ENCODE measurements around the gene TMA7B. TPM values are rescaled to one million over a fixed set of nuclear protein-coding genes. Genes with fewer than 3 reads are reported as not detected.

TMA7B gene
- total RNA-seq, 4 donors from 2014 or later, result not detected

- 53 to 65% methylated on average over 1 to 2 of the region's 2 CpGs for WGBS, 2 donors (ENCODE audit: low coverage in 1 of 2)
- H3K4me3 ChIP-seq, result no peak overlapping the region
- H3K36me3 ChIP-seq, result no peaks in the 10 kb centered on the region
- no peaks in the 10 kb centered on the region for H3K9me3 ChIP-seq
- peaks cover 65% of the 10 kb centered on the region for H3K27me3 ChIP-seq
- no peaks in the 10 kb centered on the region for H3K4me1 ChIP-seq
- no peak overlapping the region for H3K27ac ChIP-seq
- TF ChIP-seq EP300 (IDR thresholded peaks at IDR 0.05) (no peak), POLR2AphosphoS5 (IDR thresholded peaks at IDR 0.05) (no peak), POLR2A (IDR thresholded peaks at IDR 0.05) (no peak), CTCF (IDR thresholded peaks at IDR 0.05) (no peak)
- no peak for ATAC-seq
These were observed 28.9 kb upstream of the TMA7B start for GRCh38 chr22:39931251-39931650.

DNA sequence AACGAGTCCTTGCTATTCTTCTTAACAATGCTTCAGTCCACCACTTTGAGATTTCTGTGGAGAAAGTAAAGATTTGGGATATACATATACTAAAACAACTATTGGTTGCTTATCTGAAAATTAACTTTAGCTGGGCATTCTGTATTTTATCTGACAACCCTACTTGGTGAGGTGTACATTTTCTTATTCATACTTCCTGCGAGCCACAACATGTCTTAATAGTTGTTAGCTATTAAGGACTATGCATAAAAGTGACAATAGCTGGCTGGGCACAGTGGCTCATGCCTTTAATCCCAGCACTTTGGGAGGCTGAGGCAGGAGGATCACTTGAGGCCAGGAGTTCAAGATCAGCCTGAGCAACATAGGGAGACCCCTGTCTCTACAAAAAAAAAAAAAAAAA is 28.0 kb upstream of the TMA7B start:
- WGBS, 2 donors (ENCODE audit: low coverage in 1 of 2), result 67 to 100% methylated on average over 1 to 2 of the region's 2 CpGs
- no peaks in the 10 kb centered on the region for H3K36me3 ChIP-seq
- no peak for TF ChIP-seq POLR2AphosphoS5 (IDR thresholded peaks at IDR 0.05)
- H3K4me3 ChIP-seq, result no peak overlapping the region
- no peaks in the 10 kb centered on the region for H3K4me1 ChIP-seq
- H3K9me3 ChIP-seq, result no peaks in the 10 kb centered on the region
- no peak overlapping the region for H3K27ac ChIP-seq
- ATAC-seq, result no peak
- H3K27me3 ChIP-seq, result peaks cover 59% of the 10 kb centered on the region

DNA sequence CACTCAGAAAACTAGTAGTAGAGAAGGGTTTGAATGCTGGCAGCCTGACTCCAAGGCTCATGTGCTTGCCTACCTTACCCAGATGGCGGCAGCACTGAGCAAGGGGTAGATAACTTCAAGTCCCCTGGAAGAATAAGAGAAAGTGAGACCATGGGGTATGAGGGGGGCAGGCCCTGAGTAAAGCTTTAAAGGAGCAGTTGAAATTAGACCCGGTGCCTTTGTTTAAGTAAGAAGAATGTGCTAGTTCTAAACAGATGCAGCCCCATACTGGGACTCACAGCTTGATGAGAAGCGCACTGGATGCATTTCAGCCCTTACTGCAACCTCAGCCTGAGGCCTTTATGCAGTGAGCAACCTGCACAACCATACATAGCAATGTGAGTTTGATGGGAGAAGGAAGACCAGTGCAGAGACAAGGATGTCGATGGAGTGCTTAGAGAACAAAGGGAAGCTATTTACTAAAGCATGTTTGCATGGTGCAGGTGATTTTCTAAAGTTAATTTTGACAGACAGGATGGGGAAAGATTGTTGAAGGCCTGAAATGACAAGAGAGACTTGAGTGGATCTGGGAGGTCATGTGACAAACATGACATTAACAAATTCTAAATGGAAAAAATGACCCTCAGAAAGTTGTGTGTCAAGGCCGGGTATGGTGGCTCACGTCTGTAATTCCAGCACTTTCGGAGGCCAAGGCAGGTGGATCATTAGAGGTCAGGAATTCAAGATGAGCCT is 27.1 kb upstream of the TMA7B start:
- peaks cover 66% of the 10 kb centered on the region for H3K27me3 ChIP-seq
- WGBS, 2 donors (ENCODE audit: low coverage in 1 of 2), result 67 to 68% methylated on average over 6 to 7 of the region's 7 CpGs
- H3K4me1 ChIP-seq, result no peaks in the 10 kb centered on the region
- no peak overlapping the region for H3K4me3 ChIP-seq
- H3K36me3 ChIP-seq, result no peaks in the 10 kb centered on the region
- TF ChIP-seq CTCF (IDR thresholded peaks at IDR 0.05) (peak in 1 of 4 experiments; percentile 22), POLR2AphosphoS5 (IDR thresholded peaks at IDR 0.05) (no peak), POLR2A (IDR thresholded peaks at IDR 0.05) (no peak), EP300 (IDR thresholded peaks at IDR 0.05) (no peak)
- H3K27ac ChIP-seq, result no peak overlapping the region
- ATAC-seq, result no peak
- no peaks in the 10 kb centered on the region for H3K9me3 ChIP-seq

DNA sequence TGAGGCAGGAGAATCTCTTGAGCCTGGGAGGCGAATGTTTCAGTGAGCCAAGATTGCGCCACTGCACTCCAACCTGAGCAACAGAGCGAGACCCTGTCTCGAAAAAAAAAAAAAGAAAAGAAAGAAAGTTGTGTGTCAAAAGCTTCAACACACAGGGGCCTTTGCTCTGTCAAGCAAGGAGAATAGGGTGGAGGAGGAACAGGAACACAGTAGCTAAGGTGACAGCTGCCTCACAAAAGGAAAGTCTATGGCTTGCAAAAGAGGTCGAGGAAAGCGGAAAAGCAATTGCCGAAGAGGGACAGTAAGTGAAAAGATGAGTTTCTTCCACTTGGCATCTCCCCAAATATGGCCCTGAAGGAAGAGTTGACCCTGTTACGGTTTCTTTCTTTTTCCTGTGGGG is 26.5 kb upstream of the TMA7B start:
- Histone ChIP-seq H3K4me3 (no peak overlapping the region), H3K36me3 (no peaks in the 10 kb centered on the region), H3K4me1 (no peaks in the 10 kb centered on the region), H3K9me3 (no peaks in the 10 kb centered on the region), H3K27me3 (peaks cover 66% of the 10 kb centered on the region), H3K27ac (no peak overlapping the region)
- WGBS, 2 donors (ENCODE audit: low coverage in 1 of 2), result 78 to 88% methylated on average over 4 to 7 of the region's 8 CpGs
- TF ChIP-seq POLR2AphosphoS5 (IDR thresholded peaks at IDR 0.05), result no peak
- TF ChIP-seq CTCF (IDR thresholded peaks at IDR 0.05), result no peak
- no peak for TF ChIP-seq EP300 (IDR thresholded peaks at IDR 0.05)
- TF ChIP-seq POLR2A (IDR thresholded peaks at IDR 0.05), result no peak
- no peak for ATAC-seq

- H3K27me3 ChIP-seq, result peaks cover 58% of the 10 kb centered on the region
- no peaks in the 10 kb centered on the region for H3K36me3 ChIP-seq
- no peaks in the 10 kb centered on the region for H3K9me3 ChIP-seq
- H3K4me1 ChIP-seq, result no peaks in the 10 kb centered on the region
- H3K27ac ChIP-seq, result no peak overlapping the region
- no peak overlapping the region for H3K4me3 ChIP-seq
- no peak for TF ChIP-seq EP300 (IDR thresholded peaks at IDR 0.05)
- TF ChIP-seq POLR2AphosphoS5 (IDR thresholded peaks at IDR 0.05), result no peak
- TF ChIP-seq POLR2A (IDR thresholded peaks at IDR 0.05), result no peak
- TF ChIP-seq CTCF (IDR thresholded peaks at IDR 0.05), result no peak
- no peak for ATAC-seq
- whole genome bisulfite sequencing, 2 donors (ENCODE audit: low coverage in 1 of 2), result 41 to 51% methylated on average over 4 of the region's 4 CpGs
These were observed 25.1 kb upstream of the TMA7B start for GRCh38 chr22:39935116-39935515.

Measured in gastroesophageal sphincter (tissue), 4 donors.